ENCODE measurements around the gene URB1.
"Not testable (repeated sequence)": the region's sequence is repeated elsewhere in the genome, so short reads cannot be mapped to it uniquely, and the experiment has no call there.

- not testable (repeated sequence) for TF ChIP-seq CTCF (IDR thresholded peaks at IDR 0.05); POLR2AphosphoS5 (IDR thresholded peaks at IDR 0.05; ENCODE audit: low read depth, low read length)
Observed at GRCh38 chr21:32265321-32265720, 127.5 kb downstream of the URB1 start.
